Activated CD4-positive, alpha-beta T cell treated with anti-CD3 and anti-CD28 coated beads, Interleukin-2, amount 10 ng/mL, durations not matched to agents 7 days and 5 days (primary cell): ENCODE data around the gene GYG1. TPM values are rescaled to one million over a fixed set of nuclear protein-coding genes. Genes with fewer than 3 reads are reported as not detected.

Experiments used
- total RNA-seq, 2 experiments: library from RNA; stranded (reverse); gene quantifications; one replicate each; pipeline ENCODE4 v1.2.3, GENCODE V29; 2021

Gene GYG1
- total RNA-seq, 2 experiments from 2014 or later: 32.6 to 38.5 TPM

Other genes starting within 250 kb of the GYG1 start
- not detected for gene CPB1, start 163.7 kb upstream of the GYG1 start, total RNA-seq
- not detected for gene CPA3, start 126.2 kb upstream of the GYG1 start, total RNA-seq
- 10 to 100 TPM; 18.7 to 20.4 TPM for gene HLTF, start 95.0 kb downstream of the GYG1 start, total RNA-seq
- gene HPS3, start 138.1 kb downstream of the GYG1 start, total RNA-seq: 10 to 100 TPM; 24.8 to 29.4 TPM
- gene CP, start 230.3 kb downstream of the GYG1 start, total RNA-seq: not detected